ENCODE data around the gene SSU72. TPM values are rescaled to one million over a fixed set of nuclear protein-coding genes. Genes with fewer than 3 reads are reported as not detected.
"Not testable (repeated sequence)": the region's sequence is repeated elsewhere in the genome, so short reads cannot be mapped to it uniquely, and the experiment has no call there.

SSU72 gene
- total RNA-seq, 1 donor from 2014 or later, result 32.9 TPM

- no peak for DNase-seq
Measured at GRCh38 chr1:1527092-1527816, 47.4 kb downstream of the SSU72 start.

DNA sequence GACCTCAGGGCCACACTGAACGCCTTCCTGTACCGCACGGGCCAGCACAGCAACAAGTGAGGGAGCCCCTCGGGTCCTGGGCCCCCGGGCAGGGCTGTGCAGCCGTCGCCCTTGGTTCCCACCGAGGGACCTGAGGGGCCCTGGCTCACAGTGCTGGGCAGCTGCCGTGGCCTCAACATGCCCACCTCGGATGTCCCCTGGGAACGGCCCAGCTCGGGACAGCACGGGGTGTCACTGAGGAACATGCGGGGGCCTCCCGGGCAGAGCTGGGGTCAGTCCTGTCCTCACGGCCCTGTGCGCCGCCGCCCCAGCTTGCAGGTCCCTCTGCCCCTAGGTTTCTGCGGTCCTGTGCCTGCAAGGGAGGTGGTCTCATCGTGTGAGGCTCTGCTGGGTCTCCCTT, 48.2 kb downstream of the SSU72 start:
- DNase-seq, result not testable (repeated sequence)

DNA sequence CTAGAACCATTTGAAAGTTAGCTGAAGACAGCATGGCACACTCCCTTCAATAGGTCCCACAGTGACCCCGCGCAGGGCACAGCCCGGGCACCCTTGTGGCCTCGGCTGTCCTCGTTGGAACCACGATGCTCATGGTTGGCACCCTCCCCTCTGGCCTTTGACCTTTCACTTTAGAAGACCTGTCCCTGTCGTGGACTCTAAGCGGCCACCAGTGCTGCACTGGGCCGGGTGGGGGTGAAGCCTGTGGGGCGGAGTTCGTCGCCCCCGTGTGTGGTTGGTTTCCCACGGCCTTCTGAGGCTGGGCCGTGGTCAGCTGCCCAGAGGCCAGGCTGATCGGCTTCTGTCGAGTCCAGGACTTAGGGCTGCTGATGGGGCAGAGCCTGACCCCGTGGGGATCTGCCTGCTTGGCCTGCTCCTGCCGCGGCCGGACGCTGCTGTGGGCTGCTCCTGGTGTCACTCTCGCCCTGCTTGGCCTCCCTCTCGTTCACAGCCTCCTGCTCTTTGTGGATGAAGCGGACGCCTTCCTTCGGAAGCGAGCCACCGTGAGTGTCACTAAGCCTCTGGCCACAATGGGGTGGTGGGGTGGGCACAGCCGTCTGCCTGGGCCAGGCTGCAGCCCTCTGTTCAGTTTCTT, 49.8 kb downstream of the SSU72 start:
- not testable (repeated sequence) for DNase-seq

DNA sequence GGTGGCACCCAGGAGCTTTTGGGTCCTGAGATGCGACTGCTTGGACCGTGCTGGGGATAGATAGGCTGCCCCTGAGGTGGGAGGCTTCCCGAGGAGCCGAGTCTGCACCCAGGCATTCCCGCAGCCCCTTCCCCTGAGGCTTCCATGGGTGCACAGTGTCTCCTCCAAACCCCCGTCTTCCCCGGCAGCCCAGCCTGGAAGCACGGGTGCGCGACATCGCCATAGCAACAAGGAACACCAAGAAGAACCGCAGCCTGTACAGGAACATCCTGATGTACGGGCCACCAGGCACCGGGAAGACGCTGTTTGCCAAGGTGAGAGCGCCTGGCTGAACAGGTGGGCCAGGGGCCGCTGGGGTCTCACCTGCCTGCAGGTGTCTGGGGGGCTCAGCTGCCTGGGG, 51.0 kb downstream of the SSU72 start:
- DNase-seq, result not testable (repeated sequence)

DNA sequence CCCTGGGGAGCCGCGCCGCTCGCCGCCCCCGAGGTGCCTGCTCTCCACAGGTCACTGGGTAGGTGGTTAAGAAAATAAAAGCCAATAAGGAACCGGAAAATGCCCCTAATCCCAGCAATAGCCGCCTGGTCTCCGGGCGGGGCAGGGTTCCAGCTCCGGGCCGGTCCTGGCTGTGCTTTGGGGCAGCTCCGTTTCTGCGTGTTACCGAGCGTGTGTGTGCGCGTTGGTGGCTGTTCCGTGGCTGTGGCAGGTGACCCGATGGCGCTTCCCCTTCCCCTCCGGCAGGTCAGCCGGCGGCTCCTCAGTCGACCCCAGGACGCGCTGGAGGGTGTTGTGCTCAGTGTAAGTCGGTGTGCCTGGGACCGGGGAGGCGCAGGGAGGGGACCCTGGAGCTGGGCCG, 51.4 kb downstream of the SSU72 start:
- DNase-seq, result not testable (repeated sequence)

GRCh38 chr1:1522536-1522935, 52.1 kb downstream of the SSU72 start:
- DNase-seq, result not testable (repeated sequence)

DNA sequence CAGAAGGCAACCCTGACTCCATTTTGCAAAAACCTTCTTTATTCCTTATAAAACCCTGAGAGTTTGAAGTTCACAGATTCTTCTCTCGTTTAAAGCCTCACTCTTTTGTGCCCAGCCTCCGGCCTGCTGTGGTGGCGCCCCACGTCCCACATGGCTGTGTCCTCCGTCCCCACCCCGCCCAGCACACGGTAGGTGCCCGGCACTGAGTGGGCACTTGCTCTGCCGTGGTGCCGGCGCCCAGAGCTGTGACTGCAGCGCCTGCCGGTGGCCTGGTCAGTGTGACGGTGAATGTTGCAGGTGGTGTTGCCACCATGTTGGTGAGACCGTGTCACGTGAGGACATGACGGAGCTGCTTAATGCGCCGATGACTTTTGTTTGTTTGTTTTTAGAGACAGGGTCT, 53.3 kb downstream of the SSU72 start:
- no peak for DNase-seq

DNA sequence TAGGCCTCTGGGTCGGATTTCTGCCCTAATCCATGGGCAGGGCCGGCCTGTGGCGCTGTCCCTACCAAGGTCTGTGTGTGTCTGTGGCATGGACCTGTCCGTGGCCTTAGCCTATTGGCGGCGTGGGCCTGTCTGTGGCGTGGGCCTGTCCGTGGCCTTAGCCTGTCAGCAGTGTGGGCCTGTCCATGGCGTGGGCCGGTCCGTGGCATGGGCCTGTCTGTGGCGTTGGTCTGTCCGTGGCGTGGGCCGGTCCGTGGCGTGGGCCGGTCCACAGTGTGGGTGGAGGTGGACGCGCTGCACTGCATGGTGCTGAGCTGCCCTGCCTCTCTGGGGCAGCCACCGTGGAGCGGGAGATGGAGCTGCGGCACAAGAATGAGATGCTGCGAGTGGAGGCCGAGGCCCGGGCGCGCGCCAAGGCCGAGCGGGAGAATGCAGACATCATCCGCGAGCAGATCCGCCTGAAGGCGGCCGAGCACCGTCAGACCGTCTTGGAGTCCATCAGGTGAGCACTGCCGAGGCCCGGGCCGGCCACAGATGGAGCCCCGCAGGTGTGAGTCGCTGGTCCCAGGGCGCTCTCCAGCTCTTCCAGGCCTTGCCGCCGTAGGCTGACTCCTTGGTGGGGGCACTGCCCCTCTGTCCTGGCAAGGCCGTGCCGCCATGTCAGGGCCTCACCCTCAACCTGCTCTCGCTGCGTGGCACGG, 54.7 kb downstream of the SSU72 start:
- not testable (repeated sequence) for DNase-seq

- not testable (repeated sequence) for DNase-seq
Measured at GRCh38 chr1:1518621-1519007, 56.0 kb downstream of the SSU72 start.

DNA sequence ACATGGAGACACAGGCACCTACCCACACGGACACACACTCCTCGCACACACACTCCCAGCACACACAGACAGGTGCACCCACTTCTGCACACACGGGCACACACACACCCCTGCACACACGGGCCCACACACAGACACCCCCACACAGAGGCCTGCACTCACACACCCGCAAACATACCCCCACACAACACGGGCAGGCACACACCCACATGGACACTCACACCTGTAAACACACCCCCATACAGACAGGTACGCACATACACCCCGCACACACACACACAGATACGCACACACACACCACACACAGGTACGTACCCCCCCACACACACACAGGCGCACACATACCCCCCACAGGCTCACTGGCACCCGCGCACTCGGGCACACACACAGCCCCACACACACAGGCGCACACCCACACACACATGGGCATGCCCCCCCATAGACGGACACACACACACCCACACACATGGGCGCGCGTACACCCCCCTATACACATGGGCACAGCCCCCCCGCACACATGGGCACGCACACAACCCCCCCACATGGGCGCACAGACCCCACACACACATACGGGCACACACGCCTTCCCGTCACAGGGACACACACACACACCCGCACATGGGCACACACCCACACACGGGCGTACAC, 56.6 kb downstream of the SSU72 start:
- DNase-seq, result no peak

GRCh38 chr1:1516923-1517322, 57.7 kb downstream of the SSU72 start:
- not testable (repeated sequence) for DNase-seq

DNA sequence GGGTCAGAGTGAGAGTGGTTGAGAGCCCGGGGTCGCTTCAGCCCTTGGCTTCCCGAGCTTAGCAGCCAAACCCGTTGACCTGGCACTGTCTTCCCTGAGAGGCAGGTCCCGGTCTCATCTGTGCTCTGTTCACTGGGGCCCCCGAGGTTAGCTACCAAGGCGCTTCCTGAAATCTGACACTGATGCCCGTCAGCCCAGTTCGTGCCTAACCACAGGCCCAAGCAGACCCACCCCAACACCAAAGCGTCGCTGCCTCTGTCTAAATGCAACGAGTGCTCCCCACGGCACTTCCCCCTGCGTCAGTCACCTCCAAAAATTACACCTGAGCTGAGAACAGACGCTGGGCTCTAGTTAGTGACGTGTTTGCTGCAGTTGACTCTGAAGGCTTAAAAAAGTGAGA, 60.3 kb downstream of the SSU72 start:
- not testable (repeated sequence) for DNase-seq

DNA sequence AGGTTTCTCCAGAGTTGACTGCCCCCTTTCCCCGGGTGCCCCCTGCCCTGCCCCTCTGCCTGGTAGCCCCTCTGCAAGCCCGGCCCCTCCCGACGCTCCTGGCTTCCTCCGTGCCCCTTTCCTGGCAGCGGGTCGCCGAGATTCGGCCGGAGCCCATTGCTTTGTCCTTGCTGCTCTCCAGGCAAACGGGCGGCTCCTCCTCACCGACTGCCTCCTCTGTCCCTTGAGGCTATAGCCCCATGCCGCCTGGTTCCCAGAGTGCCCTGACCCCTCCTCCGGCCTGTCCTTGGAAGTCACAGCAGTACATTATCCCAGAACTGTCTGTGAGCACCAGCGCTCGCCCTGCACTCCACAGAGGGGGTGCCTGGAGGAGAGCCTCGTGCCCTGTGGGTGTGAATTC, 61.0 kb downstream of the SSU72 start:
- not testable (repeated sequence) for DNase-seq

GRCh38 chr1:1512425-1512824, 62.2 kb downstream of the SSU72 start:
- not testable (repeated sequence) for DNase-seq

DNA sequence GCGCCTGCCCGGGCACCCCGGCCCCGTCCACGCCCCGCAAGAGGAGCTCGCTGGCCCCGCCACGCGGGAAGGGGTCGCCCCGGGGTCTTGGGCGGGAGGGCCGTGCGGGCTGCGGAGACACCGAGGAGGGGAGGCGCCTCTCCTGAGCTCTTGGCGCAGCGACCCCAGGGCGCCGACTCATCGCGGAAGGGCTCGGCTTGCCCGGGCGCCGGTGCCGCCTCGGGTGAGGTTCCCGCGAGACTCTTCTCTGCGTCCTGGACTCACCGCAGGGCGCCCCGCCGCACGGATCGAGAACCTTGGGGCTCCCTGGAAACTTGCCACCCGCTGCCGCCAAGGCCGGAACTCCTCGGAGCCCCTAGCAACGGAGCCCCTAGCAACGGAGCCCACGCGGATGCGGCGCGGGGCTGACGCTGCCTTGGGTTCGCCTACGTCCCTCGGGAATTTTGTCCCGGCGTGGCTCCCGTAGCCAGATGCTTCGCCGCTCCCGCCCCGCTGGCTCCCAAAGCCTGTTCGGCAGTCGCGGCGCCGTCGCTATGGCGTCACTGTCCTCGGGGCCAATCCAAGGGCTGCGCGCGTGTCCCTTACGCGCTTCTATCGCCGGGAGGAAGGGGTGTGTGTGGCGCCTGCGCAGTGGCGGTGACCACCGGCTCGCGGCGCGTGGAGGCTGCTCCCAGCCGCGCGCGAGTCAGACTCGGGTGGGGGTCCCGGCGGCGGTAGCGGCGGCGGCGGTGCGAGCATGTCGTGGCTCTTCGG, 63.0 kb downstream of the SSU72 start, which contains the start of gene ATAD3A:
Gene ATAD3A (plus strand): TSS at position 630 of the 753 bp plus-strand sequence. CDS start 107 bp downstream, at position 737.
- peak; percentile 96 for DNase-seq

DNA sequence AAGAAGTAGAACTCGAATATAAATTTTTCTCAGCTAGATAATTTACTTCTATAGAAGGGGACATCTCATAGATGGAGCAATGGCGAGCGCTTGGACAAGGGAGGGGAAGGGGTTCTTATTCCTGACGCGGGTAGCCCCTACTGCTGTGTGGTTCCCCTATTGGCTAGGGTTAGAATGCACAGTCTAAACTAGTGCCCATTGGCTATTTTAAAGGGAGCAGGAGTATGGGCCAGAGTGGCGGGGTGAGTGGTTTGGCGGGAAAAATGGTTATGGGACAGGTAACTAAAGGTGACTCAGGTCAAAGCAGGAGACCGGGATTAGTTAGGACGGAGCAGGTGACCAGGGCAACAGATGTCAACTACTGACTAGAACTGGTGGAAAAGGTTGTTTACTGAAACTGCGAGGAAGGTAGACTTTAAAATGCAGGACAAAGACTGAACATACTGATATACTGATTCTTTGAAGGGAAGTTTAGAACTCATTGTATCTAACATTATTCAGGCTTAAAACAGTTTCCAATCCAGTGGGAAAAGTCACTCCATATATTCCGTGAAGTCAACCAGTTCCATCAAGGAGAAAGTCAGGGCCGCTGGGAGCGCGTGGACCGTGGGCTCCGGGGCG, 63.6 kb downstream of the SSU72 start:
- no peak for DNase-seq

- DNase-seq, result not testable (repeated sequence)
Measured at GRCh38 chr1:1509465-1509850, 65.2 kb downstream of the SSU72 start.

DNA sequence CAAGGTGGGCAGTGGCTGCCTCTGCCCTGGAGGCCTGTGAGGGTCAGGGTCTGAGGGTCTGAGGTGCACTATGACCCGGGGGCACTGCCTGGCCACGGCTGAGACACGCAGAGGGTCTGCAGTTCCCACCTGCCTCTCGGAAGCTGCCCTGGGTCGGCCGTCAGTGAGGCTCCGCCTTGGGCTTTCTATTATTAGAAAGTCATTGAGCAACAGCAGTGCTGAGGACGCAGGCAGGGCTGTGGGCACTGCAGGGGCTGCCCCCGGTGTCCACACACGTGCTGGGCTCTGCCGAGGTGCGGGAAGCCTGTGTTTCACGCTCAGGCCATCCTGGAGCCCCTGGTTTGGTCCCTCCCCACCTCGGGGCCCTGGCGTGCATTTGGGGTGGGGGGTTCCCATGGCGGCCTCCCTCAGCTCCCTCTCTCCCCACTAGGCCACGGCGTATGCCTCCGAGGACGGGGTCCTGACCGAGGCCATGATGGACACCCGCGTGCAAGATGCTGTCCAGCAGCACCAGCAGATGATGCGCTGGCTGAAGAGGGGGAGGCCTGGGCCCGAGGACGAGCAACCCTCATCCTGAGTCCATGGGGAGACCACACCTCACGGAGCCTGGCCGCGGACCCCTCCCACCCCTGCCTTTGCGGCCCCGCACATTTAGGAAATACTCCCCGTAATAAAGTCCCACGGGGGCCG, 65.7 kb downstream of the SSU72 start:
- DNase-seq, result not testable (repeated sequence)

- no peak for DNase-seq
Measured at GRCh38 chr1:1507305-1507704, 67.4 kb downstream of the SSU72 start.

- DNase-seq, result not testable (repeated sequence)
Measured at GRCh38 chr1:1505801-1506200, 68.9 kb downstream of the SSU72 start.

DNA sequence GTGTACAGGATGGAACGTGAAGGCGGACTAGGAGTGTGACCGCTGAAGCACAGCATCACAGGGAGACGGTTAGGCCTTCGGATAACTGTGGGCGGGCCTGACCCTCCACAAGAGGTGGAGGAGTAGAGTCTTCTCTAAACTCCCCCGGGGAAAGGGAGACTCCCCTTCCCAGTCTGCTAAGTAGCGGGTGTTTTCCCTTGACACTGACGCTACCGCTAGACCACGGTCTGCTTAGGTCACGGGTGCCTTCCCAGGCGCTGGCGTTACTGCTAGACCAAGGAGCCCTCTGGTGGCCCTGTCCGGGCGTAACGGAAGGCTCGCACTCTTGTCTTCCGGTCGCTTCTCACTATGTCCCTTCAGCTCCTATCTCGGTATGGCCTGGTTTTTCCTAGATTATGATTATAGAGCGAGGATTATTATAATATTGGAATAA, 69.3 kb downstream of the SSU72 start:
- DNase-seq, result not testable (repeated sequence)
